Activated CD8-positive, alpha-beta memory T cell treated with anti-CD3 and anti-CD28 coated beads, Interleukin-2, amount 50 U/mL, for 48 hours (primary cell): ENCODE measurements around the gene TIPARP.
A peak's percentile ranks its signal among the peaks of the same experiment; 100 is the strongest.
"Not testable (repeated sequence)": the region's sequence is repeated elsewhere in the genome, so short reads cannot be mapped to it uniquely, and the experiment has no call there.

Experiments
- DNase-seq: peaks from one replicate; pipeline ENCODE4 v3.0.0-alpha.2; 2020

TIPARP gene

DNA sequence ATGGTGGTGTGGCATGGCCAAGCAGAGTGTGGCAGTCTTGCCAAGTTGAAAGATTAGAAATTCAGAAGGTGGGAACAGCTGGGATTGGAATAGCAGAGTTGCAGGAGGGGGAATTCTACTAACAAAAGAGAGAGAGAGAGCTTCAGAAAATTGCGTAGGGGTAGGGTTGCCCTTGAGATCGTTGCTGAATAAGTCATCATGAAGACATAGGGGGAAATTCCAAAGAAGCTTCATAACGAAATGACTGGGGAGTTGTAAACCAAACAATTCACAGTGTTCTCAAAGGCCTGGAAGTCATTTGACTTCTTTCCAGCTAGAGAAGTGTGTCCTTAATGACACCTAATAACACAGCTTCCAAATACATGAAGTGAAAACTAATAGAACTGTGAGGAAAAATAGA is 26.3 kb upstream of the TIPARP start:
- no peak for DNase-seq

DNA sequence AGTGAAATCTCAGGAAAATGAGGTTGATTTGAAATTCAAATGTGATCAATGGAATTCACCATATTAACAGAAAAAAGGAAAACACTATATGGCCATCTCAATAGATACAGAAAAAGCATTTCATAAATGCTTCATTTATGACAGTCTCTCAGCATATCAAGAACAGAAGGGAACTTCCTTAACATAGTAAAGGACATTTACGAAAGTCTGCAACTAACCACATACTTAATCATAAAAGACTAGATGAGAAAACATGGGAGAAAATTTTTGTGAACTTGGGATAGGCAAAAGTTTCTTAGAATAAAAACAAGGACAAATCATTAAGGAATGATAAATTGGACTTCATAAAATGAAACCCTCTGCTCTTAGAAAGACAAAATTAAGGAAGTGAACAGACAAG is 24.7 kb upstream of the TIPARP start:
- no peak for DNase-seq

- DNase-seq: not testable (repeated sequence)
Measured at GRCh38 chr3:156652661-156653060, 21.7 kb upstream of the TIPARP start.

GRCh38 chr3:156654834-156655233 is 19.6 kb upstream of the TIPARP start:
- no peak for DNase-seq

- DNase-seq: no peak
Measured at GRCh38 chr3:156655819-156656550, 18.4 kb upstream of the TIPARP start.

DNA sequence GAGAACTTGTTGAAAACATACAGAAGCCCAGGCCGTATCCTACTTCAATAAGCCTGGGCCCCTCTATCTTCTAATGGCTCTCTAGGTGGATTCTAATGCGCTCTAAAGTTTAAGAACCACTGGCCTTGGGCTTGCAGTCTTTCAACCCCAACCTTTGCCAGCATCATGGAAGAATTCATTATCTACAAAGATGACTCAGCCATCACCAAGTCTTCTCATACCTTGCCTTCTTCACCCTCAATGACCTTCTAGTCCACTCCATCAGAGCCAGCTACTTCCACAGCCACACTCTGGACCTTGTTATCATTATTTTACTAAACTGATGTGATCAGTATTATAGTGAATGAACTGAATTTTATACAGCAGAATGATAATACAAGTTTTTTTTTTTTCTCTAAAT is 16.9 kb upstream of the TIPARP start:
- no peak for DNase-seq

DNA sequence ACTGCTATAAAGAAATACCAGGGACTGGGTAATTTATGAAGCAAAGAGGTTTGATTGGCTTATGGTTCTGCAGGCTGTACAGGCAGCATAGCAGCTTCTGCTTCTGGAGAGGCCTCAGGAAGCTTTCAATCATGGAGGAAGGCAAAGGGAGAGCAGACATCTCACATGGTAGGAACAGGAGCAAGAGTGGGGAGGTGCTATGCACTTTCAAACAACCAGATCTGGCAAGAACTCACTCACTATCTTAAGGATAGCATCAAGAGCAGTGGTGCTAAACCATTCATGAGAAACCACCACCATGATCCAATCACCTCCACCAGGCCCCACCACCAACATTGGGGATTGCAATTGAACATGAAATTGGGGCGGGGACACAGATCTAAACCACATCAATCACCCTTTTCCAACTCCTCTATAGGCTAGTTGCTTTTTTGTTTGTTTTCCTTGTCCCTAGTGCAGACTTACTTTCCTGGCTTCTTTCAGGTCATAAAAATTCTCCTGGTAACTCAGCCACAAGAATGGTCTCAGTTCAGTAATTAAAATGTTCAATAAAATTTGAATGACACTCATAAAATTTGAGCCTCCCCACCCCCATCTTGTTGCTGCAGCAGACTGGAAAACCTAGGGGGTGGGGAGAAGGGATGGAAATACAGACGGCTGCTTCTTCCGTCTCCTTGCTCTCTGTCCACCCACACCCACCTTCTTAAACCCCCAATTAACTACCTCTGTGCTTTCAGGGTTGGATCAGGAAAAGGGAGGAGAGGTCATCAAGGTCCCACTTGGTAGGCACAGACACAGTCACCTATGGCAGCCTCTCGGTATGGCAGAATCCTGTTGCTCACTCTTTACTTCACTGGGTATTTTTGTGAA is 16.3 kb upstream of the TIPARP start:
- no peak for DNase-seq

DNA sequence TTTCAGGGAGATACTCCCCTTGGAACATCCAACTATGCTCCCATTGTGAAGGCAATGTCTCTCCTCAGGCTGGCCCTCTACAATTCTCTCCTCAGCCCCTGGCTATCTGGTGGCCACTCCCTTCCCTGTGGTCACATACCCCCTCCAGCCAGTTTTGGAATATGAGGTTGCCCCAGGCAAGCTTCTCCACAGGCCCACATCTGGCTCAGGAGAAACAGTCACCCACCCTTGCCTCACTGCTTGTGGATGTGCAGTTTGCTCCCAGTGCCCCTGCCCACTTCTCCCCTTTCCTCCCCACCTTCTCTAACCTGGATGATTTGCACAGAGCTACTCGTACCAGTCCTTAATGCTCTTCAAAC is 15.7 kb upstream of the TIPARP start:
- DNase-seq: no peak

- DNase-seq: no peak
Measured at GRCh38 chr3:156659260-156659659, 15.1 kb upstream of the TIPARP start.

DNA sequence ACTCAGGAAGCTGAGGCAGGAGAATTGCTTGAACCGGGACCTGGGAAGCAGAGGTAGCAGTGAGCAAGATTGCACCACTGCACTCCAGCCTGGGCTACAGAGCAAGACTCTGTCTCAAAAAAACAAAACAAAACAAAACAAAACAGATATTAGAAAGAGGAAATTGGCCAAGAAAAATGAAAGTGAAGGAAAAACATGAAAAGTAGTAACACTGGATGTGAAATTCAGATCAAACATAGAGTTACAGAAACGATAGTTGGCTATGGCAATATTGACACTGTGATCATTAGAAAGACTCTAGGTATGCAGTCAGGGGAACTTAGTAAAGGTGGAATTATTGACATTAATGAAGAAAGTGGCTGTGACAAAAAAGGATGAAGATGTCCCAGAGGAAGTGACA is 13.2 kb upstream of the TIPARP start:
- DNase-seq: no peak

DNA sequence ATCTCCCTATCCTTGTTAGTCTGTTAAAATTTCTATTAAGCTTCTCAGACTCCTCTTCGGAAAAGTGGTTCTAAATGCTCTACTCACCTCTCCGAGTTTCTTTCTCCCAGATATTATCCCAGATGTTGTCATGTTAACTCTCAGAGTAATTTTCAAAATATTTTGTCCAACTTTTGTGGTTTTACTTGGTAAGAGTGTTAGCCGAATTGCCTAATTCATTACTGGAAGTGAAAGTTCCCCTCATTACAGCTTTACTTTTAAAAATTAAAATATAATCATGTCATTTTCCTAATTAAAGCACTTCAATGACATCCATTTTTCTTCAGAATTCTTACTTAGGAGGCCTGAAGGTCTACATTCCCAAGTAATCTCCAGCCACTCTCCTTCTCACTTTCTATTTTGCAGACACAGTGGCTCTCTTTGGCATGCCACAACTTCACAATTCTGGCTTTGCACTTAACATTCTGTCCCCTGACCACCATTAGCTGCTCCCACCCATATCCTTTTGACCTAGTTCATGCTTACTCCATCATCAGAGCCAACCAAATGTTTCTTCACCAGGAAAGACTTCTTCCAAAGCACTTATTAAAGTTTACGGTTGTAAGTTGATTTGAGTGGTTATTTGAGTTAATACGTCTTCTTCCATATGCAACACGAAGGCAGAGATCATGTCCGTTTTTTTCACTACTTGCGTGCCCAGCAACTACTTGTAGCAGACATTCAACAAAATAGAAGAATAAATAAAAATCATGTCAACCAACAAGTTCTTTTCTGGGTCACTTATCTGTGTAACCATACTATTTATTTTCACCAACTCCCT is 10.2 kb upstream of the TIPARP start:
- DNase-seq: no peak

DNA sequence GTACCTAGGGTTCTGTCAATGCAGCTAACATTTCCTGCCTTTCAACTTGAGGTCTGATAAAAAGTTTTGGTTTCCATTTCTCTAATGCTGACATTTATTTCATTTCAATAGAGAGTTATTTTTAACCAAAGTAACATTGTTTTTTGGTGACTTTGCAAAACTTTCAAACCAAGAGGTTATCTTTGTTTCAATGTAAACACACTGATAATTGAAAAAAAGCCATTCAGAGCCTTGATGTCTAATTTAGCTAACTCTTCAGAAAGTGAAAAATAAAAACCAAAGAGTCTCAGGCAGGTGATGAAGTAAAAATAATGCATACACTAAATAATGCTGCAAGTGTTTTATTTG is 9.6 kb upstream of the TIPARP start:
- no peak for DNase-seq

DNA sequence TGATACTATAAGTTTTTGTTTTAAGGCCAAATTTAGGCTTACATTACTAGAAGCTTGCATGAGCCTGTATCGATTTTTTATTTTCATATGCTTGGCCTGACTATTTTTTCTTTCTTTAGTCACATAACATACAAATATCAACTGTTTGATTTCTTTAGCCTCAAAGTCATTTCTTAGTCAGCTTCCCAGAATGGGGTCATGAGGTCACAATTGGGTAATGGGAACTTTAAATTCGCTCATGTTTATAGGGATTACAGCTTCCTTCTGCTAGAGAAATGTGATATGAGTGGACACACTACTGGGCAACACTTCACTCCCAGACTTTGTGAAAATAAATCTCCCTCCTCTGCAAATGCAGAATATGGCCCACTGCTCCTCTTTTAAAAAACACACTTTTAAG is 9.1 kb upstream of the TIPARP start:
- DNase-seq: no peak

DNA sequence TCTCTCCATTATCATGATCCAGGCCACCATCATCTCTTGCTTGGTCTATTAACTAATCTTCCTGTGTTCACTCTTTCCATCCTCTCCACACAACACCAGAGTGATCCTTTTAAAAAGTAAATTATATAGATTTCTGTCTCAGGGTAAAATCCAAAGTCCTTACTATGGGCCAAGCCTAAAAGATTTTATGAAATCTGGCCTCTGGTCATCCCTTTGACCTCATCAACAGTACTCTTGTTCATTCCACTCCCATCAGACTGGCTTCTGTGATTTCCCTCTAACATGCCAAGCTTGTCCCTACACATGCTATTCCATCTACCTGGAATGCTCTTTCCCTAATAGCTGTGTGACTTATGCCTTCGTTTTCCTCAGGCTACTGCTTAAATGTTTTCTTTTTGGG is 8.3 kb upstream of the TIPARP start:
- DNase-seq: no peak

GRCh38 chr3:156668073-156668763 is 6.2 kb upstream of the TIPARP start:
- no peak for DNase-seq

GRCh38 chr3:156670077-156670476 is 4.3 kb upstream of the TIPARP start:
- no peak for DNase-seq

DNA sequence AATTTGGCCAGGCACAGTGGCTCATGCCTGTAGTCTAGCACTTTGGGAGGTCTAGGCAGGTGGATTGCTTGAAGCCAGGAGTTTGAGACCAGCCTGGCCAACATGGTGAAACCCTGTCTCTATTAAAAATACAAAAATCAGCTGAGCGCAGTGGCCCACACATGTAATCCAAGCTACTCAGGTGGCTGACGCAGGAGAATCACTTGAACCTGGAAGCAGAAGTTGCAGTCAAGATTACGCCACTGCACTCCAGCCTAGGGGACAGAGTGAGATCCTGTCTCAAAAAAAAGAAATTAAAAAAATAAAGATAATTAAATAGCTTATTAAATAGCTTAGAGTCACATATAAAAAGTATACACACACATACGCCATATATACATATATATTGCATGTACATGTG is 3.7 kb upstream of the TIPARP start:
- DNase-seq: no peak

DNA sequence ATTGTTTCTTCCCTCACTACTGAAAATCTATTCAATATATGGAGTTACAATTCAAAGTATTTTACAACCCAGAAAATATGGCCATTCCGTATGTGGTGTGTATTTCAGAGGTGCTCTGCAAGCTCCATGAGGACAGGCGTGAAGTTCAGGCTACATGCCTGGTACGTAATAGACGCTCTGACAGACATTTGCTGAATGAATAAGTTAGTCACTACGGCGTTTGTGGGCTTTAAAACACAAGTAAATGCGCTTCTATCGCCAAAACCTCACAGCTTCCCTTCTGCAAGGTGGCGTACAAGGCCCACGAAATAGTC is 701 bp upstream of the TIPARP start:
- DNase-seq: no peak

DNA sequence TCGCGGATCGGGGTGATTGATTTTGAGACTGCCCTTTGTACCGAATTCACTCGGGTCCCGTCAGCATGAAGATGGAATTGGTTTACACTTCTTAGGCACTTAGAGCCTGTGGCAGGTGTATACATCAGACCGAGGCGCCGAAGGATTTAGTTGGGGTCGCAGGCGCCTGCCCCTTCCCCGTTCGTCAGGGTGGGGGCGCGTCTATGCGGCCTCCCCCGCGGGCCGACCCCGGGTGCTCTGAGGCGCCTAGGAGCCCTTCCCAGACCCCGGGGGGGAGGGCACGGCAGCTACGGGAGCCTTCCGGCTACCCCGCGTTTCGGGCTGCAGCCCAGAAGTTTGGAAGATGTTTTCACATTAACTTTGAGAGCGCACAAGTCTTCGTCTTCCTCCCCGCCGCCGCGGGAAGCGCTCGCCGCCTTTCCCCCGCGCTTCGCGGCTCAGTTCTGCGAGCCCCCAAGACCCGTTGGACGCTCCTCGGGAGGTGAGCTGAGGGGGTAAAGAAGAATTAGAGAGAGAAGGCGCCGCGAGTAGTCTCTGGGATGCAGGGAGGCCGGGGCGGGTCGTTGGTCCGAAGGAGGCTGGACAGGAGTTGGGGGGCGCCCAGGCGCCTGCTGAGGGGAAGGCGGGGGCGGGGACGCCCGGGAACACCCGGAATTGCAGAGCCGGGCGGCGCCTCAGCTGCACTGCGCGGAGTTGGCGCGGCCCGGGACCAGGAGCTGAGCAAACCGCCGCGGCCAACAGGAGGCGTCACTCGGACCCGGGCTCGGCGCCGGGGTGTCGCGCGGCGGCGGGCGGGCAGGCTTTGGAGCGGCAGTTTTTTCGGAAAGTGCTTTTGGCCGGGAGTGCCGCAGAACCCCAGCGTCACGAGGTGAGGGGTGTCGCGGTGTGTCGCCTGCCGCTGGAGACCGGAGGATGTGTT is 780 bp downstream of the TIPARP start:
- peak; percentile 78 for DNase-seq

DNA sequence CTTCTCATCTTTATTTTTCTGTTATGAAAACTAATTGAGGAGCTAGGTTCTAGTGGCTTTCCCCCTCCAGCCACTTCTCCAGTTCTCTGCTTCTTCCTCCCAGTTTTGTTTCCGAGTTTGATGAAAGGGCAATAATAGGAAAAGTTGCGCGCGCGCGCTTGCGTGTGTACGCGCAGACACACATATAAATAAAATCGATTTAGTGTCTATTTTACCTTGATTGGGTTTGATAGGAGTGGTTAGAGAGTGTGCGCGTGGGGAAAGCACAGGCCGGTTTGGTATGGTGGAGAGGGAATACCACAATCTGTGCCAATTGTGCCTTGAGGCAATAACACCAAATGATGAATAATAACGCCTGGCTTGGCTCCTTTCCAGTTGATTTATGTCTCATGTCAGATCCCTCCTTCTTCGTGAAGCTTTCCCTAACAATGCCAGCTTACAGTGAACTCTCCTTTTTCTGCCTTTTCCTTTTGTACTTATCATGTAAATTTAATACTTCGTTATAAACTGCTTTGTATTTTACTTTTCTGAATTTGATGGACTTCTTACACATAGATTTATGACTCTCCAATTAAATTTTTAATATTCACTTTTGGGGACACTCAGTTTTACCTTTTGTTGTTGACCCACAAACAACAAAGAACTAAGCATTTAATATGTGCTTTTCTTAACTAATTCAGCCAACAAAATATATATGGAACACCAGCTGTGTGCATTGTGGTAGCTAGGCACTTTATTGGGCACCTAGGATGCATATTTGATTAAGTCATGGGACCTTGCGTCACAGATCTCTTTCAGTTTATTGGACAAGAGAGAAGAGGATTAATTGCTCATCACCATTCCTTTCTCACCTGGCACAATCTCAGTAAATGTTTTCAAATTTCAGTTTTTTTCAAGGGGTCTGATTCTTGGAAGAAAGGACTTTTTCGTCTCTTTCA is 1.7 kb downstream of the TIPARP start:
- no peak for DNase-seq
